Kidney epithelial cell (primary cell): ENCODE measurements around the gene CP. TPM values are rescaled to one million over a fixed set of nuclear protein-coding genes. Genes with fewer than 3 reads are reported as not detected.

ENCODE experiments used
- DNase-seq: peaks from one replicate; pipeline ENCODE4 v3.0.0-alpha.2; 2010; ENCODE audit warnings: low read depth
- H3K27me3 ChIP-seq: 2 replicates; pipeline ENCODE4 v1.6.0; 2011; ENCODE audit warnings: low read length; ENCODE audit not compliant: control insufficient read depth, insufficient read depth
- H3K36me3 ChIP-seq: 2 replicates; pipeline ENCODE4 v1.5.1; 2011; ENCODE audit warnings: low read length; ENCODE audit not compliant: control insufficient read depth, insufficient read depth
- H3K4me3 ChIP-seq: 2 replicates; pipeline ENCODE4 v1.5.1; 2011; ENCODE audit warnings: low read depth, mild to moderate bottlenecking, control low read depth, low read length
- total RNA-seq: library from RNA; depleted of rRNA; stranded (reverse); fragments of >200 nt; gene quantifications from 2 replicates; pipeline ENCODE4 v1.2.3, GENCODE V29; 2015
- TF ChIP-seq, protein P1 (sequence below): IDR thresholded peaks from 2 replicates; pipeline ENCODE4 v1.5.1; 2011; ENCODE audit warnings: mild to moderate bottlenecking, moderate library complexity, low read length, control low read depth, inconsistent platforms; ENCODE audit not compliant: insufficient read depth, poor library complexity, severe bottlenecking

CP gene
- total RNA-seq, 1 donor from 2014 or later: not detected

DNA sequence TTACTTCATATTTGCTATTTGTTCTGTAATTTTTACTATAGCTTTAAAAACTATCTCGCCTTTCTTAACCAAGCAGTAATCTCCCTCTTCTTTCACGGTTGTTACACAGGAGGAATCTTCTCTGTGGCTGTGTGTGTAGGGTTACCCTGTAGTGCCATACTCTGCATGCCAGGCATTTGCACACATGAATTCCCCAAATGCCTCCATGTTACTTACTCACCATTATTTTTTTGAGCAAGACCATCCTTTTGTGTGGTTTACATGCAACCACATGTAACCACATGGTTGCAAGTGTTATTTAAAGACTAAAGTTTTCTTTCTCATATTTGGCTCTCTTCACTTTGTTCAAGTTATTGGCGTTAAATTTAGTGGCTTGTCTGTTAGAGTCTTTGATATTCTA, 46.7 kb downstream of the CP start:
- Histone ChIP-seq H3K27me3 (no peaks in the 10 kb centered on the region), H3K4me3 (no peak overlapping the region), H3K36me3 (peaks cover 1% of the 10 kb centered on the region)
- peak; percentile 92 for DNase-seq
- TF ChIP-seq, protein P1, sequence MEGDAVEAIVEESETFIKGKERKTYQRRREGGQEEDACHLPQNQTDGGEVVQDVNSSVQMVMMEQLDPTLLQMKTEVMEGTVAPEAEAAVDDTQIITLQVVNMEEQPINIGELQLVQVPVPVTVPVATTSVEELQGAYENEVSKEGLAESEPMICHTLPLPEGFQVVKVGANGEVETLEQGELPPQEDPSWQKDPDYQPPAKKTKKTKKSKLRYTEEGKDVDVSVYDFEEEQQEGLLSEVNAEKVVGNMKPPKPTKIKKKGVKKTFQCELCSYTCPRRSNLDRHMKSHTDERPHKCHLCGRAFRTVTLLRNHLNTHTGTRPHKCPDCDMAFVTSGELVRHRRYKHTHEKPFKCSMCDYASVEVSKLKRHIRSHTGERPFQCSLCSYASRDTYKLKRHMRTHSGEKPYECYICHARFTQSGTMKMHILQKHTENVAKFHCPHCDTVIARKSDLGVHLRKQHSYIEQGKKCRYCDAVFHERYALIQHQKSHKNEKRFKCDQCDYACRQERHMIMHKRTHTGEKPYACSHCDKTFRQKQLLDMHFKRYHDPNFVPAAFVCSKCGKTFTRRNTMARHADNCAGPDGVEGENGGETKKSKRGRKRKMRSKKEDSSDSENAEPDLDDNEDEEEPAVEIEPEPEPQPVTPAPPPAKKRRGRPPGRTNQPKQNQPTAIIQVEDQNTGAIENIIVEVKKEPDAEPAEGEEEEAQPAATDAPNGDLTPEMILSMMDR: no peak

- H3K36me3 ChIP-seq: no peaks in the 10 kb centered on the region
- no peak overlapping the region for H3K4me3 ChIP-seq
- TF ChIP-seq, protein P1: no peak
- DNase-seq: no peak
- no peaks in the 10 kb centered on the region for H3K27me3 ChIP-seq
These were observed 51.0 kb downstream of the CP start for GRCh38 chr3:149170672-149171071.

GRCh38 chr3:149167898-149168297, 53.7 kb downstream of the CP start:
- no peak for DNase-seq
- TF ChIP-seq, protein P1: no peak
- Histone ChIP-seq H3K36me3 (peaks cover 2% of the 10 kb centered on the region), H3K4me3 (no peak overlapping the region), H3K27me3 (no peaks in the 10 kb centered on the region)

DNA sequence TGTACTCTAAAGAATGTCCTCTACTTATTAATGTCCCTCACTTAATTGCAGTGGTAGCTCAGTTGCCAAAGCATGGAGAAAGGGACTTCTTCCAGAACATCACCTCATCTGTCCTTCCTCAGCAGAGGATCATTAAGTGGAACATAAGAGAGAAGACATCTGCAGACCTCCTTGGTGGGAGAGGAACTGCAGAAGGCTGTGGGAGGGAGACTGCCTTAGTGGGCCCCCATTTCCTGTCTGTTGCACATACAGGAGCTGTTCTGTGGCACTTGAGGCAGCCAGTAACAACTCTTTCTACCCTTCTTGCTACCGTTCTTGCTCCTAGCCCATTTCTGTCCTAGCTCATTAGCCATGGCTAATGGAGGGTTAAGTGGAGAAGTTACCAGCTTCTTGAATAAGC, 58.6 kb downstream of the CP start:
- Histone ChIP-seq H3K27me3 (no peaks in the 10 kb centered on the region), H3K36me3 (peaks cover 2% of the 10 kb centered on the region), H3K4me3 (no peak overlapping the region)
- TF ChIP-seq, protein P1: no peak
- DNase-seq: no peak

- Histone ChIP-seq H3K27me3 (no peaks in the 10 kb centered on the region), H3K36me3 (peaks cover 2% of the 10 kb centered on the region), H3K4me3 (no peak overlapping the region)
- TF ChIP-seq, protein P1: no peak
- DNase-seq: no peak
These were observed 59.6 kb downstream of the CP start for GRCh38 chr3:149162007-149162406.

DNA sequence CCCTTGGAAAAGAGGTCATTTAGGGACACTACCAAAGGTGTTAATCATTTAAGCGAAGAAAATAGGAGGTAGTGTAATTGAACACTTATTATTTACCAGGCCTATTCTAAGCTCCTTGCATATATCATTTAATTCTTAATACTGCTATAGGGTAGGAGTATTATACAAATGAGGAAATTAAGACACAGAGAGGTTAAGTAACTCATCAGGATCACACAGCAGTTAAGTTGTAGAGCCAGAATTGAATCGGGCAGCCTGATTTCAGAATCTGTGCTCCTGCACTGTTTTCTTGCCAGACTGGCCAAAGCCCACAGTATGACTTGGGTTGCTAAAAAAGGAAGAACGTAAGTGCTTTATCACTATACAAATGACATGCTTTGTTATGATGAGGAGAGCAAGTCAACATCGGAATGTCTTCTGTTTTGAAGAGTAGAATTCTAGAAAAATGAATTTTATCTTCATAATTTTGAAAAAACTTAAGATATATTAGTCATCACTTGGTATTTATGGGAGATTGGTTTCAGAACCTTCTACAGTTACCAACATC, 60.8 kb downstream of the CP start:
- peaks cover 2% of the 10 kb centered on the region for H3K36me3 ChIP-seq
- TF ChIP-seq, protein P1: no peak

More for the DNA sequence above, 60.8 kb downstream of the CP start:
- DNase-seq: no peak
- Histone ChIP-seq H3K27me3 (no peaks in the 10 kb centered on the region), H3K4me3 (no peak overlapping the region)
